ENCODE data around the gene EEF1AKMT3.
"Not testable (repeated sequence)": the region's sequence is repeated elsewhere in the genome, so short reads cannot be mapped to it uniquely, and the experiment has no call there.

Gene EEF1AKMT3

GRCh38 chr12:57765698-57766463 lies 6.5 kb upstream of the EEF1AKMT3 start:
- DNase-seq (ENCODE audit: low spot score), result no peak

- no peak for DNase-seq (ENCODE audit: low spot score)
Observed at GRCh38 chr12:57766464-57767304, 5.7 kb upstream of the EEF1AKMT3 start, which contains the start of gene CYP27B1. TSS of gene CYP27B1 (minus strand) at chr12:57767078. CDS start at chr12:57767041, 37 bp downstream.

- no peak for DNase-seq (ENCODE audit: low spot score)
Observed at GRCh38 chr12:57767305-57767698, 5.1 kb upstream of the EEF1AKMT3 start.

GRCh38 chr12:57767876-57768275 lies 4.5 kb upstream of the EEF1AKMT3 start:
- DNase-seq (ENCODE audit: low spot score), result no peak

- DNase-seq (ENCODE audit: low spot score), result no peak
Observed at GRCh38 chr12:57769594-57769993, 2.8 kb upstream of the EEF1AKMT3 start.

- DNase-seq (ENCODE audit: low spot score), result no peak
Observed at GRCh38 chr12:57770734-57771133, 1.7 kb upstream of the EEF1AKMT3 start.

- peak; percentile 83 for DNase-seq (ENCODE audit: low spot score)
Observed at GRCh38 chr12:57771236-57771872, 1.1 kb upstream of the EEF1AKMT3 start.

GRCh38 chr12:57771873-57772428 lies 463 bp upstream of the EEF1AKMT3 start, which contains the start of gene METTL1:
TSS of gene METTL1 (minus strand) at chr12:57772105. CDS start at chr12:57772083, 22 bp downstream.
- DNase-seq (ENCODE audit: low spot score), result peak; percentile 98

GRCh38 chr12:57774634-57775033 lies 2.2 kb downstream of the EEF1AKMT3 start:
- DNase-seq (ENCODE audit: low spot score), result not testable (repeated sequence)

- DNase-seq (ENCODE audit: low spot score), result no peak
Observed at GRCh38 chr12:57775044-57775443, 2.6 kb downstream of the EEF1AKMT3 start.

- no peak for DNase-seq (ENCODE audit: low spot score)
Observed at GRCh38 chr12:57775563-57776246, 3.3 kb downstream of the EEF1AKMT3 start.

- no peak for DNase-seq (ENCODE audit: low spot score)
Observed at GRCh38 chr12:57776247-57776587, 3.8 kb downstream of the EEF1AKMT3 start.

- DNase-seq (ENCODE audit: low spot score), result no peak
Observed at GRCh38 chr12:57777367-57777766, 5.0 kb downstream of the EEF1AKMT3 start.

GRCh38 chr12:57777911-57778310 lies 5.5 kb downstream of the EEF1AKMT3 start:
- DNase-seq (ENCODE audit: low spot score), result no peak

- no peak for DNase-seq (ENCODE audit: low spot score)
Observed at GRCh38 chr12:57779736-57780135, 7.3 kb downstream of the EEF1AKMT3 start.

- DNase-seq (ENCODE audit: low spot score), result no peak
Observed at GRCh38 chr12:57780284-57780897, 8.0 kb downstream of the EEF1AKMT3 start.

- DNase-seq (ENCODE audit: low spot score), result no peak
Observed at GRCh38 chr12:57781244-57781643, 8.8 kb downstream of the EEF1AKMT3 start.

- no peak for DNase-seq (ENCODE audit: low spot score)
Observed at GRCh38 chr12:57781801-57782200, 9.4 kb downstream of the EEF1AKMT3 start.

GRCh38 chr12:57782243-57782607 lies 9.8 kb downstream of the EEF1AKMT3 start:
- DNase-seq (ENCODE audit: low spot score), result no peak

GRCh38 chr12:57782608-57783465 lies 10.4 kb downstream of the EEF1AKMT3 start, which contains the start of gene TSFM:
TSS of gene TSFM (plus strand) at chr12:57782787. CDS start at chr12:57782802, 15 bp downstream.
- DNase-seq (ENCODE audit: low spot score), result peak; percentile 96
